Right lobe of liver (tissue), 4 donors: Measurements from ENCODE around the gene GPATCH2.

Source experiments
- CTCF ChIP-seq, 4 donors: fragments of 200-600 bp in 3 of 4; fragments of 450-650 bp in 1 of 4; IDR thresholded peaks; one replicate each; pipeline versions ENCODE4 v1.5.1 to v1.8.0; 2016 to 2022; ENCODE audit warnings: antibody characterized with exemption in 4 of 4, mild to moderate bottlenecking in 2 of 4
- POLR2A ChIP-seq: fragments of 450-650 bp; IDR thresholded peaks from one replicate; pipeline ENCODE4 v1.6.1; 2017; ENCODE audit warnings: antibody characterized with exemption, mild to moderate bottlenecking
- donor health status: DM: no; HTN: no; CAD: no.
- donor health status: DM: no; HTN: no; CAD: no.
- donor health status: DM: no; HTN: yes; CAD: no.

DNA sequence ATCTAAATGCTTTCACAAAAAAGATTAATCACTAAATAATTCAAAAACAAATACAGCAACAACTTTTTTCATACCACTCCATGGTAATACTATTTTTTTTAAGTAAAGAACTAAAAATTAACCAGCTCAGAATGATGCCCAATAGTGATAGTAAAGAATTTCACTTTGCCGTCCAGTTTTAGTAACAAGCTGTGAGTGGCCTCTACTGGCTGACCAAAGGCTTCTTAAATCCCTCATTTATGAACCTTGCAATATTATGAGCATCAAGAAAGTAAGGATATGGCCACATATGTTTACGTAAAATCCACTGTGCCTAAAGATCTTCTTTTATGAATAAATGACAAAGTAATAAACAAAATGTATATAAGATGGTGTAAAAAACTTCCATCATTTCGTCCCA, 108.6 kb downstream of the GPATCH2 start:
- TF ChIP-seq POLR2A = no peak
- no peak for TF ChIP-seq CTCF (IDR thresholded peaks at IDR 0.05)
